Neural crest cell (in vitro differentiated cells): ENCODE results near the gene CD248. TPM values are rescaled to one million over a fixed set of nuclear protein-coding genes. Genes with fewer than 3 reads are reported as not detected.

Experiments used
- DNase-seq: peaks from one replicate; pipeline ENCODE4 v3.0.0; 2021; ENCODE audit warnings: low read depth, mixed read lengths, low spot score
- H3K27ac Mint-ChIP-seq: one replicate; pipeline ENCODE4 v1.8.0; 2021; ENCODE audit warnings: mild to moderate bottlenecking, mixed read lengths; ENCODE audit not compliant: unreplicated experiment
- H3K27me3 Mint-ChIP-seq: 2 replicates; pipeline ENCODE4 v1.8.0; 2021; ENCODE audit warnings: low read depth, mild to moderate bottlenecking, mixed read lengths
- H3K36me3 Mint-ChIP-seq: 2 replicates; pipeline ENCODE4 v1.8.0; 2021; ENCODE audit warnings: low read depth, mild to moderate bottlenecking, mixed read lengths
- H3K4me1 Mint-ChIP-seq: 2 replicates; pipeline ENCODE4 v1.8.0; 2021; ENCODE audit warnings: mixed read lengths
- H3K4me3 Mint-ChIP-seq: one replicate; pipeline ENCODE4 v1.8.0; 2021; ENCODE audit warnings: mild to moderate bottlenecking, mixed read lengths
- H3K9me3 Mint-ChIP-seq: 2 replicates; pipeline ENCODE4 v1.8.0; 2021; ENCODE audit warnings: mixed read lengths
- CTCF ChIP-seq: fragments of 200-600 bp; sonication (generic); conservative IDR thresholded peaks from 2 replicates; pipeline ENCODE4 v1.5.0; 2021; ENCODE audit warnings: antibody characterized with exemption, mild to moderate bottlenecking
- total RNA-seq: library from RNA; stranded (reverse); gene quantifications from 2 replicates; pipeline ENCODE4 v1.2.1, GENCODE V29; 2021

Gene CD248
- total RNA-seq, 1 donor from 2014 or later: 4.2 TPM

GRCh38 chr11:66347425-66348276, 30.8 kb upstream of the CD248 start, which contains the start of gene B4GAT1:
TSS of gene B4GAT1 (minus strand) at chr11:66347629. CDS start at chr11:66347545, 84 bp downstream.
- Mint-ChIP-seq H3K27ac (peak within 1 kb of the TSS; percentile 96), H3K36me3 (peaks cover 2% of the 10 kb centered on the region), H3K4me1 (peaks cover 47% of the 10 kb centered on the region), H3K9me3 (no peaks in the 10 kb centered on the region), H3K27me3 (peaks cover 5% of the 10 kb centered on the region), H3K4me3 (peak within 1 kb of the TSS; percentile 99)
- peak; percentile 77 for DNase-seq
- TF ChIP-seq CTCF: no peak

GRCh38 chr11:66346476-66347424, 29.9 kb upstream of the CD248 start:
- H3K27ac Mint-ChIP-seq: peak overlapping the region; percentile 83

GRCh38 chr11:66345316-66345649, 28.4 kb upstream of the CD248 start:
- no peak for DNase-seq
- peak overlapping the region; percentile 97 for H3K27ac Mint-ChIP-seq
- H3K9me3 Mint-ChIP-seq: no peaks in the 10 kb centered on the region
- H3K27me3 Mint-ChIP-seq: peaks cover 5% of the 10 kb centered on the region
- H3K36me3 Mint-ChIP-seq: peaks cover 6% of the 10 kb centered on the region
- TF ChIP-seq CTCF: no peak
- H3K4me3 Mint-ChIP-seq: peak overlapping the region; percentile 99
- H3K4me1 Mint-ChIP-seq: peaks cover 43% of the 10 kb centered on the region

More at GRCh38 chr11:66346476-66347424, 29.9 kb upstream of the CD248 start:
- no peak for TF ChIP-seq CTCF
- H3K27me3 Mint-ChIP-seq: peaks cover 5% of the 10 kb centered on the region
- H3K4me3 Mint-ChIP-seq: peak overlapping the region; percentile 99
- DNase-seq: no peak
- no peaks in the 10 kb centered on the region for H3K9me3 Mint-ChIP-seq
- H3K36me3 Mint-ChIP-seq: peaks cover 3% of the 10 kb centered on the region
- H3K4me1 Mint-ChIP-seq: peaks cover 43% of the 10 kb centered on the region

- Mint-ChIP-seq H3K9me3 (no peaks in the 10 kb centered on the region), H3K27me3 (peaks cover 5% of the 10 kb centered on the region), H3K4me3 (peak within 1 kb of the TSS; percentile 99), H3K36me3 (peaks cover 6% of the 10 kb centered on the region), H3K27ac (peak within 1 kb of the TSS; percentile 97), H3K4me1 (peaks cover 43% of the 10 kb centered on the region)
- peak; percentile 15 for TF ChIP-seq CTCF
- DNase-seq: peak; percentile 92
These were observed 27.9 kb upstream of the CD248 start, which contains the start of gene BRMS1 for GRCh38 chr11:66344550-66345315. TSS of gene BRMS1 (minus strand) at chr11:66345104. CDS start at chr11:66342234, 2,870 bp downstream.

DNA sequence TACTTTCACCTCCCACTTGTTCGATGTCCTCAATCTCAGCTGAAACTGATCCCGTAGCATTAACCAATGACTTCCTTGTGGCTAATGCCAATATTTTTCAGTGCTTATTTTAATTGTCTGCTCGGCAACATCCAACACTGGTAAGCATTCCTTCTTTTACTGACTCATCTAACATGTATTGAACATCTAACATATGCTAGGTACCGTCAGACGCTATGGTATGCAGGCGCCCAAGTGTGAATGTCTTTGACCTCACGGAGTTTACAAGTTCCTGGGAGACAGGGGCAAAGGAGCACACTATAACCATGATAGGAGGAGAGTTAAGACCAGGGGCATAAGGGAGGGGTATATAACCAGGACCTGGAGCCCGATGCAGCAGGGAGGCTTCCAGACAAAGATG, 26.3 kb upstream of the CD248 start:
- no peak for TF ChIP-seq CTCF
- H3K9me3 Mint-ChIP-seq: no peaks in the 10 kb centered on the region
- H3K4me3 Mint-ChIP-seq: peak overlapping the region; percentile 99
- peaks cover 4% of the 10 kb centered on the region for H3K27me3 Mint-ChIP-seq
- DNase-seq: no peak
- peaks cover 36% of the 10 kb centered on the region for H3K4me1 Mint-ChIP-seq
- peaks cover 6% of the 10 kb centered on the region for H3K36me3 Mint-ChIP-seq
- no peak overlapping the region for H3K27ac Mint-ChIP-seq
